HepG2 (cell line): ENCODE results near the gene BIRC7. TPM values are rescaled to one million over a fixed set of nuclear protein-coding genes. Genes with fewer than 3 reads are reported as not detected.

ENCODE experiments used
- CTCF ChIP-seq: sonication (generic); formaldehyde crosslinking; IDR thresholded peaks from 2 replicates; pipeline ENCODE4 v1.5.0; 2020; ENCODE audit warnings: mild to moderate bottlenecking, missing genetic modification reagents, moderate library complexity
- ETV5 ChIP-seq: IDR thresholded peaks from 2 replicates; pipeline ENCODE4 v1.6.1; 2018; ENCODE audit warnings: missing biosample characterization, missing genetic modification reagents, inconsistent platforms, borderline replicate concordance
- ETV6 ChIP-seq: sonication (generic); formaldehyde crosslinking; conservative IDR thresholded peaks from 2 replicates; pipeline ENCODE4 v1.4.0; 2020; ENCODE audit warnings: missing genetic modification reagents
- SNAPC5 ChIP-seq: sonication (generic); formaldehyde crosslinking; IDR thresholded peaks from 2 replicates; pipeline ENCODE4 v1.8.1; 2023; ENCODE audit warnings: mild to moderate bottlenecking, missing genetic modification reagents, borderline replicate concordance
- SRY ChIP-seq: sonication (generic); formaldehyde crosslinking; IDR thresholded peaks from 2 replicates; pipeline ENCODE4 v1.8.0; 2022; ENCODE audit warnings: mild to moderate bottlenecking, missing genetic modification reagents
- YEATS2 ChIP-seq: sonication (generic); formaldehyde crosslinking; IDR thresholded peaks from 2 replicates; pipeline ENCODE4 v1.4.0; 2020; ENCODE audit warnings: missing genetic modification reagents, borderline replicate concordance
- ZBTB49 ChIP-seq: sonication (generic); formaldehyde crosslinking; IDR thresholded peaks from 2 replicates; pipeline ENCODE4 v1.4.0; 2020; ENCODE audit warnings: missing genetic modification reagents, borderline replicate concordance
- ZBTB7B ChIP-seq: sonication (generic); formaldehyde crosslinking; IDR thresholded peaks from 2 replicates; pipeline ENCODE4 v1.4.0; 2020; ENCODE audit warnings: missing genetic modification reagents
- ZFP37 ChIP-seq: sonication (generic); formaldehyde crosslinking; IDR thresholded peaks from 2 replicates; pipeline ENCODE4 v1.4.0; 2020; ENCODE audit warnings: missing genetic modification reagents, borderline replicate concordance
- ZNF256 ChIP-seq: sonication (generic); formaldehyde crosslinking; conservative IDR thresholded peaks from 2 replicates; pipeline ENCODE4 v1.4.0; 2020; ENCODE audit warnings: missing genetic modification reagents
- ZNF333 ChIP-seq: sonication (generic); formaldehyde crosslinking; IDR thresholded peaks from 2 replicates; pipeline ENCODE4 v1.4.0; 2020; ENCODE audit warnings: mild to moderate bottlenecking, missing genetic modification reagents, borderline replicate concordance
- ZNF335 ChIP-seq: sonication (generic); formaldehyde crosslinking; IDR thresholded peaks from 2 replicates; pipeline ENCODE4 v1.4.0; 2020; ENCODE audit warnings: missing genetic modification reagents
- ZNF407 ChIP-seq: sonication (generic); formaldehyde crosslinking; IDR thresholded peaks from one replicate; pipeline ENCODE4 v1.5.1; 2020; ENCODE audit warnings: mild to moderate bottlenecking, missing genetic modification reagents; ENCODE audit errors: not compliant biosample characterization
- ZNF564 ChIP-seq: sonication (generic); formaldehyde crosslinking; IDR thresholded peaks from 2 replicates; pipeline ENCODE4 v1.8.1; 2023; ENCODE audit warnings: mild to moderate bottlenecking, missing genetic modification reagents
- ZNF749 ChIP-seq: sonication (generic); formaldehyde crosslinking; IDR thresholded peaks from 2 replicates; pipeline ENCODE4 v1.8.0; 2022; ENCODE audit warnings: mild to moderate bottlenecking, missing genetic modification reagents, moderate library complexity, borderline replicate concordance
- polyA plus RNA-seq, 8 experiments: library from polyadenylated mRNA; depleted of rRNA in 3 of 8; stranded (reverse) in 7 of 8; unstranded in 1 of 8; fragments of >200 nt; fragmentation: Illumina TruSeq in 4 of 8; extraction: Trizol in 4 of 8; gene quantifications; 2 replicates each; pipeline versions ENCODE4 v1.2.1 to v1.2.3, GENCODE V29; 2011 to 2016; ENCODE audit warnings: low read depth in 4 of 8, missing spikeins in 1 of 8, mixed read lengths in 1 of 8; ENCODE audit not compliant: insufficient read depth in 1 of 8
- total RNA-seq, 5 experiments: library from RNA; depleted of rRNA; stranded (reverse); fragments of >200 nt; fragmentation: Illumina TruSeq; extraction: Trizol; gene quantifications; 2 replicates each; pipeline ENCODE4 v1.2.3, GENCODE V29; 2016; ENCODE audit warnings: low read depth in 1 of 5

The BIRC7 gene
- total and polyA plus RNA-seq, 2 of the 13 experiments (the other 11 are each of a cell fraction or from before 2014, with no cell fraction given): 0.27 to 5.1 TPM

GRCh38 chr20:63272105-63273058 is 36.7 kb downstream of the BIRC7 start, which contains the start of gene ARFGAP1 (continued):
- peak; percentile 63 for TF ChIP-seq ZNF407
- peak; percentile 14 for TF ChIP-seq CTCF
- peak; percentile 87; the same call in 1 of the 2 replicates for TF ChIP-seq ETV6 (CRISPR knock-in tag)
- TF ChIP-seq SNAPC5: no peak
- 0 out of 2 replicates have a peak, but pooled peaks have one; percentile 69 for TF ChIP-seq ZNF564 (CRISPR knock-in tag)
- peak; percentile 89 for TF ChIP-seq ZBTB7B
- TF ChIP-seq ETV5 (CRISPR knock-in tag): peak; percentile 72
- TF ChIP-seq YEATS2 (CRISPR knock-in tag): peak; percentile 96
- TF ChIP-seq SRY (CRISPR knock-in tag): no peak; the same call in none of the 2 replicates
- peak; percentile 86; the same call in 1 of the 2 replicates for TF ChIP-seq ZNF749
- TF ChIP-seq ZNF333 (CRISPR knock-in tag): 0 out of 2 replicates have a peak, but pooled peaks have one; percentile 54
- no peak for TF ChIP-seq ZFP37 (CRISPR knock-in tag)
- TF ChIP-seq ZBTB49: peak; percentile 68; the same call in 1 of the 2 replicates
- TF ChIP-seq ZNF256 (CRISPR knock-in tag): no peak
- TF ChIP-seq ZNF335 (CRISPR knock-in tag): peak; percentile 72; the same call in 1 of the 2 replicates
